Panc1 (cell line): ENCODE results near the gene SFTA2. TPM values are rescaled to one million over a fixed set of nuclear protein-coding genes. Genes with fewer than 3 reads are reported as not detected.

Experiments used
- ATAC-seq: fragments of 200-7000 bp; cut with Tn5 transposase; 2 replicates; pipeline ENCODE4 v1.9.1; 2020; ENCODE audit warnings: mild to moderate bottlenecking, moderate library complexity
- BruUV-seq: library from RNA; stranded (reverse); fragments of 400-500 nt; replicated peaks from 2 replicates; lab custom pipeline; 2021; lab: Mats Ljungman, UMichigan
- CTCF ChIA-PET: fragments of 300-600 bp; sonication (Branson Sonifier 250); formaldehyde crosslinking; loops from one replicate; lab custom pipeline; 2022; ENCODE audit warnings: antibody characterized with exemption; lab: Charles Lee
- POLR2A ChIA-PET: fragments of 300-600 bp; sonication (Branson Sonifier 250); formaldehyde crosslinking; loops from one replicate; lab custom pipeline; 2022; ENCODE audit warnings: antibody characterized with exemption; lab: Charles Lee
- DNase-seq: peaks from one replicate; pipeline ENCODE4 v3.0.0-alpha.2; 2010; ENCODE audit warnings: low read depth, low spot score
- H3K27ac ChIP-seq: 2 replicates; pipeline ENCODE4 v1.5.1; 2011; ENCODE audit warnings: mild to moderate bottlenecking, low read length, inconsistent platforms
- H3K27me3 ChIP-seq: fragments of 200-500 bp; sonication (Bioruptor generic); 2 replicates; pipeline ENCODE4 v1.6.0; 2014; ENCODE audit warnings: low read length, inconsistent platforms; ENCODE audit not compliant: control insufficient read depth, insufficient read depth
- H3K36me3 ChIP-seq: fragments of 200-500 bp; sonication (Bioruptor generic); 2 replicates; pipeline ENCODE4 v1.5.1; 2014; ENCODE audit warnings: inconsistent platforms, mild to moderate bottlenecking, low read length, moderate library complexity; ENCODE audit not compliant: control insufficient read depth, insufficient read depth
- H3K4me1 ChIP-seq: 2 replicates; pipeline ENCODE4 v1.5.1; 2011; ENCODE audit warnings: inconsistent platforms, mild to moderate bottlenecking, low read length, moderate library complexity; ENCODE audit not compliant: control insufficient read depth, insufficient read depth
- H3K4me3 ChIP-seq, 2 experiments: 2 replicates each; pipeline ENCODE4 v1.5.1; 2011 to 2012; ENCODE audit warnings: low read depth in 2 of 2, low read length in 2 of 2, mild to moderate bottlenecking in 2 of 2, inconsistent platforms in 1 of 2, moderate library complexity in 1 of 2
- H3K9me3 ChIP-seq: fragments of 200-500 bp; sonication (Bioruptor generic); 2 replicates; pipeline ENCODE4 v1.5.1; 2014; ENCODE audit warnings: low read depth, mild to moderate bottlenecking, inconsistent platforms, low read length, moderate library complexity; ENCODE audit not compliant: control insufficient read depth, insufficient read depth
- POLR2AphosphoS5 ChIP-seq: IDR thresholded peaks from 2 replicates; pipeline ENCODE4 v1.6.1; 2012; ENCODE audit warnings: mild to moderate bottlenecking, low read depth, low read length, moderate library complexity
- REST ChIP-seq, 2 experiments: IDR thresholded peaks; 2 replicates each; pipeline ENCODE4 v1.6.1; 2011 to 2012; ENCODE audit warnings: low read depth in 2 of 2, control low read depth in 1 of 2, low read length in 1 of 2, mild to moderate bottlenecking in 1 of 2, moderate library complexity in 1 of 2; ENCODE audit not compliant: insufficient read depth in 1 of 2
- SIN3A ChIP-seq: IDR thresholded peaks from 2 replicates; pipeline ENCODE4 v1.6.1; 2012; ENCODE audit warnings: low read depth, mild to moderate bottlenecking, low read length, moderate library complexity, borderline replicate concordance; ENCODE audit not compliant: insufficient read depth
- TCF7L2 ChIP-seq: IDR thresholded peaks from 2 replicates; pipeline ENCODE4 v1.6.1; 2011; ENCODE audit warnings: mild to moderate bottlenecking, low read depth, low read length, inconsistent platforms
- in situ Hi-C: cut with HindIII; loops from 2 replicates; pipeline ENCODE4 v1.10.0; 2016; ENCODE audit warnings: low sequenced_read_pairs, low pct_unique_long_range_greater_than_20kb
- intact Hi-C: fragments of 100-400 bp; cut with micrococcal nuclease; formaldehyde crosslinking; loops from one replicate; pipeline ENCODE4 v1.10.0; 2022; ENCODE audit not compliant: unreplicated experiment
- total RNA-seq: library from RNA; stranded (reverse); gene quantifications from one replicate; pipeline ENCODE4 v1.2.1, GENCODE V29; 2021; ENCODE audit not compliant: unreplicated experiment
- TF ChIP-seq, protein P1 (sequence below): fragments of 450-650 bp; IDR thresholded peaks from 2 replicates; pipeline ENCODE4 v1.5.1; 2017; ENCODE audit warnings: mild to moderate bottlenecking

The SFTA2 gene
- total RNA-seq, 1 experiment from 2014 or later, result not detected

DNA sequence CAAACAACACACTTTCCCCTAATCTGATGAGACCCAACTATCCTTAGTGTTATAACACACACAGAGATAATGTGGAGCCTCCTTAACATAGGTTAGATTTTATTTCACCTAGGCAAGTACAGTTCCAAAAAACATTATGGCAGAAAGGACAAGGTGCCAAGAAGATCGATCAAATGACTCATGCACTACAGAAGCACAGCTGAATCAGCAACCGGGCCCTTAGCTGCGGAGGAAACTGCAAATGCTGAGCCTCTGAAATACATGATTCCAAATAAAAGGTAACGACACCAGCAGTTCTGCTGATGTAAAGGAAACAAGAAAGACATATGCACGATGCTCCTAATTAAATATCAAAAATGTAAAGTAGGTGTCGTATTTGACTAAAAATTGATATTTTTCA is 31.7 kb upstream of the SFTA2 start:
- TF ChIP-seq, protein P1, sequence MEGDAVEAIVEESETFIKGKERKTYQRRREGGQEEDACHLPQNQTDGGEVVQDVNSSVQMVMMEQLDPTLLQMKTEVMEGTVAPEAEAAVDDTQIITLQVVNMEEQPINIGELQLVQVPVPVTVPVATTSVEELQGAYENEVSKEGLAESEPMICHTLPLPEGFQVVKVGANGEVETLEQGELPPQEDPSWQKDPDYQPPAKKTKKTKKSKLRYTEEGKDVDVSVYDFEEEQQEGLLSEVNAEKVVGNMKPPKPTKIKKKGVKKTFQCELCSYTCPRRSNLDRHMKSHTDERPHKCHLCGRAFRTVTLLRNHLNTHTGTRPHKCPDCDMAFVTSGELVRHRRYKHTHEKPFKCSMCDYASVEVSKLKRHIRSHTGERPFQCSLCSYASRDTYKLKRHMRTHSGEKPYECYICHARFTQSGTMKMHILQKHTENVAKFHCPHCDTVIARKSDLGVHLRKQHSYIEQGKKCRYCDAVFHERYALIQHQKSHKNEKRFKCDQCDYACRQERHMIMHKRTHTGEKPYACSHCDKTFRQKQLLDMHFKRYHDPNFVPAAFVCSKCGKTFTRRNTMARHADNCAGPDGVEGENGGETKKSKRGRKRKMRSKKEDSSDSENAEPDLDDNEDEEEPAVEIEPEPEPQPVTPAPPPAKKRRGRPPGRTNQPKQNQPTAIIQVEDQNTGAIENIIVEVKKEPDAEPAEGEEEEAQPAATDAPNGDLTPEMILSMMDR, result no peak
- TF ChIP-seq REST (IDR thresholded peaks at IDR 0.05; ENCODE audit: insufficient read depth in 1 of 2, low read depth in 2 of 2, low read length in 1 of 2) (no peak), SIN3A (no peak), TCF7L2 (no peak), POLR2AphosphoS5 (no peak)
- Histone ChIP-seq H3K9me3 (no peaks in the 10 kb centered on the region), H3K4me3 (no peak overlapping the region), H3K4me1 (no peaks in the 10 kb centered on the region), H3K27ac (no peak overlapping the region), H3K36me3 (no peaks in the 10 kb centered on the region), H3K27me3 (no peaks in the 10 kb centered on the region)
- BruUV-seq, result no TSS peak
- ATAC-seq (no peak), DNase-seq (no peak)
- in situ Hi-C loops (no loop called here), intact Hi-C loops (no loop called here)
- POLR2A ChIA-PET, result no interaction called here
- CTCF ChIA-PET, result no interaction called here

GRCh38 chr6:30962716-30963115 is 30.7 kb upstream of the SFTA2 start:
- H3K27me3 ChIP-seq, result peaks cover 2% of the 10 kb centered on the region; the same call in 1 of the 2 replicates
- no peak overlapping the region for H3K27ac ChIP-seq
- TF ChIP-seq TCF7L2, result no peak
- no peak for TF ChIP-seq REST (IDR thresholded peaks at IDR 0.05; ENCODE audit: insufficient read depth in 1 of 2, low read depth in 2 of 2, low read length in 1 of 2)
- no peak for TF ChIP-seq POLR2AphosphoS5
- no peak for TF ChIP-seq SIN3A
- TF ChIP-seq, protein P1, result no peak
- POLR2A ChIA-PET, result no interaction called here
- in situ Hi-C loops, result no loop called here
- CTCF ChIA-PET, result interaction anchor here (0.8 kb wide), 1 partner anchor 117 kb away, joined by 3 read pairs; no protein-coding TSS in a partner anchor
- BruUV-seq, result no TSS peak
- H3K4me3 ChIP-seq, result no peak overlapping the region
- ATAC-seq, result no peak
- intact Hi-C loops, result no loop called here
- DNase-seq, result no peak
- H3K4me1 ChIP-seq, result no peaks in the 10 kb centered on the region
- H3K36me3 ChIP-seq, result no peaks in the 10 kb centered on the region
- no peaks in the 10 kb centered on the region for H3K9me3 ChIP-seq
